GM18502 (cell line): Measurements from ENCODE around the gene MYOC.
"Not testable (repeated sequence)": the region's sequence is repeated elsewhere in the genome, so short reads cannot be mapped to it uniquely, and the experiment has no call there.

Experiments
- ATAC-seq: cut with Tn5 transposase; IDR thresholded peaks from one replicate; pipeline ENCODE4 v1.9.1; 2021; ENCODE audit warnings: mild to moderate bottlenecking; ENCODE audit not compliant: unreplicated experiment, poor library complexity

MYOC gene

GRCh38 chr1:171613282-171613681 is 39.2 kb downstream of the MYOC start:
- ATAC-seq = no peak

GRCh38 chr1:171611306-171611705 is 41.2 kb downstream of the MYOC start:
- no peak for ATAC-seq

- peak; percentile 57 for ATAC-seq
Observed at GRCh38 chr1:171610385-171610784, 42.1 kb downstream of the MYOC start.

- ATAC-seq = no peak
Observed at GRCh38 chr1:171606402-171606941, 46.0 kb downstream of the MYOC start.

GRCh38 chr1:171603042-171603441 is 49.4 kb downstream of the MYOC start:
- not testable (repeated sequence) for ATAC-seq

GRCh38 chr1:171600862-171601261 is 51.6 kb downstream of the MYOC start:
- ATAC-seq = no peak

GRCh38 chr1:171600310-171600709 is 52.2 kb downstream of the MYOC start:
- ATAC-seq = not testable (repeated sequence)

- ATAC-seq = no peak
Observed at GRCh38 chr1:171597203-171597602, 55.3 kb downstream of the MYOC start.

GRCh38 chr1:171596705-171597104 is 55.8 kb downstream of the MYOC start:
- ATAC-seq = no peak

- ATAC-seq = no peak
Observed at GRCh38 chr1:171596119-171596518, 56.4 kb downstream of the MYOC start.

GRCh38 chr1:171595324-171595723 is 57.2 kb downstream of the MYOC start:
- ATAC-seq = no peak

GRCh38 chr1:171590022-171590421 is 62.5 kb downstream of the MYOC start:
- no peak for ATAC-seq

GRCh38 chr1:171588230-171588629 is 64.3 kb downstream of the MYOC start:
- ATAC-seq = no peak

GRCh38 chr1:171585715-171586114 is 66.8 kb downstream of the MYOC start:
- no peak for ATAC-seq
